ENCODE data around the gene CASZ1. TPM values are rescaled to one million over a fixed set of nuclear protein-coding genes. Genes with fewer than 3 reads are reported as not detected.

CASZ1 gene
- total and polyA plus RNA-seq, 10 of the 15 experiments (the other 5 are each of a cell fraction or from before 2014, with no cell fraction given) = 0.52 to 9.8 (median 3.7) TPM

DNA sequence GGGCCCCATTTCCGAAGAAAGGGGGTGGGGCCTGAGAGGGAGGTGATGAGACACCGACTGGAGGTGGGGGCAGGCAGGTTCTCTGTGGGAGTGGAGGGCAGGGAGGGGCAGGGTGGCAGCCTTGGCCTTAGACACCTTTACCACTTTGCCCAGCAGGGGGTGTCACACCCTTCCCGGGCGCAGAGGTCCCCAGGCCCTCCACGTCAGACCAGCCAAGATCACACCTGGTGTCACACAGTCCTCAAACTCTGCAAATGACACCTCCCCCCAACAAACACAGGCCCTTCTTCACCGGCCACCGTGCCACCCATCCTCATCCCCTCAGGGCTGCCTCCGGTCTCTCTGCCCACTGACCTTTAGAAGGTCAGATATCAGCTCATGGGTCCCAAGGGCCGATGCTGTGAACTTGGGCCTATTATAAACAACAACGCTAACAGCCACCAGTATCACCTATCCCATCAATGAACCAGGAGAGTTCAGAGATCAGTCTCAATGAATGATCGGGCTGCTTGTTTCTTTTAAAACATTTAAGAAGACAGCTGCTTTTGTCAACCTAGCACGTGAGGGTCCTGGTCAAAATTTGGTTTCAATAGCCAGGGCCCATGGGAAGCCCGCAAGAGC is 103.9 kb downstream of the CASZ1 start:
- ChIA-PET RAD21 (ENCODE audit: unreplicated experiment) (interaction anchor here (0.7 to 1.5 kb wide), 3 partner anchors 179 to 249 kb away, joined by 3 to 10 read pairs (median 3); no protein-coding TSS in a partner anchor), CTCF (interaction anchor here (0.6 to 4.0 kb wide), 13 partner anchors 11 to 271 kb away, joined by 3 to 24 read pairs (median 4); no protein-coding TSS in a partner anchor), POLR2A (no interaction called here), SMC1A (ENCODE audit: uncharacterized antibody, unreplicated experiment) (interaction anchor here (1.1 to 2.5 kb wide), 5 partner anchors 173 to 216 kb away, joined by 3 to 10 read pairs (median 8); no protein-coding TSS in a partner anchor)
- Histone ChIP-seq H3K36me3 (ENCODE audit: control insufficient read depth in 2 of 2, insufficient read depth in 2 of 2, low read length in 1 of 2) (no peaks in the 10 kb centered on the region), H3K4me2 (ENCODE audit: control insufficient read depth, insufficient read depth) (peak overlapping the region; percentile 45), H3K4me1 (ENCODE audit: control insufficient read depth, insufficient read depth, low read length) (peaks cover 15% of the 10 kb centered on the region), H2AFZ (ENCODE audit: control insufficient read depth, low read depth, low read length) (no peak overlapping the region), H3K27ac (ENCODE audit: control insufficient read depth, insufficient read depth) (peak overlapping the region; percentile 52; the same call in 1 of the 2 replicates), H3K4me3 (peak overlapping the region; percentile 97; the same call in 1 of the 2 replicates), H3K9ac (ENCODE audit: control insufficient read depth, insufficient read depth, low read length) (peak overlapping the region; percentile 80), H4K20me1 (ENCODE audit: control insufficient read depth, insufficient read depth) (no peaks in the 10 kb centered on the region), H3K79me2 (ENCODE audit: control insufficient read depth, insufficient read depth, low read length) (peaks cover 15% of the 10 kb centered on the region), H3K27me3 (replicated peaks in 1 of 2; ENCODE audit: control insufficient read depth in 2 of 2, insufficient read depth in 2 of 2, low read length in 1 of 2) (no peaks in the 10 kb centered on the region), H3K9me3 (replicated peaks; ENCODE audit: control insufficient read depth, insufficient read depth, low read length) (no peaks in the 10 kb centered on the region)
- 19% methylated on average over 13 of the region's 13 CpGs for whole genome bisulfite sequencing (ENCODE audit: insufficient coverage, insufficient replicate concordance, low lambda C conversion rate, missing lambda C conversion rate)
- in situ Hi-C loops (cut with MboI) (no loop called here), intact Hi-C loops (cut with micrococcal nuclease; ENCODE audit: unreplicated experiment) (loop anchor here (2.0 to 5.0 kb wide), 3 partner anchors 174 to 250 kb away; no protein-coding TSS in a partner anchor)
- ATAC-seq = peak; percentile 91
- FAIRE-seq = peak; percentile 89
- no peak for DNase-seq (ENCODE audit: low read depth, low spot score)
- no TSS peak for BruUV-seq (replicated peaks)
- no peak for TF ChIP-seq SREBF1 (IDR thresholded peaks at IDR 0.05; ENCODE audit: low read length)
- TF ChIP-seq, protein P1, sequence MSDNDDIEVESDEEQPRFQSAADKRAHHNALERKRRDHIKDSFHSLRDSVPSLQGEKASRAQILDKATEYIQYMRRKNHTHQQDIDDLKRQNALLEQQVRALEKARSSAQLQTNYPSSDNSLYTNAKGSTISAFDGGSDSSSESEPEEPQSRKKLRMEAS (IDR thresholded peaks at IDR 0.05; ENCODE audit: low read depth, low read length) = no peak
- no peak for TF ChIP-seq RUNX3 (IDR thresholded peaks at IDR 0.05; ENCODE audit: low read length)
- TF ChIP-seq MEF2B (IDR thresholded peaks at IDR 0.05; ENCODE audit: partially characterized antibody, poor library complexity, severe bottlenecking) = no peak
- 0 out of 2 replicates have a peak, but pooled peaks have one; percentile 31 for TF ChIP-seq SMARCA5 (IDR thresholded peaks at IDR 0.05)
- TF ChIP-seq, protein P2, sequence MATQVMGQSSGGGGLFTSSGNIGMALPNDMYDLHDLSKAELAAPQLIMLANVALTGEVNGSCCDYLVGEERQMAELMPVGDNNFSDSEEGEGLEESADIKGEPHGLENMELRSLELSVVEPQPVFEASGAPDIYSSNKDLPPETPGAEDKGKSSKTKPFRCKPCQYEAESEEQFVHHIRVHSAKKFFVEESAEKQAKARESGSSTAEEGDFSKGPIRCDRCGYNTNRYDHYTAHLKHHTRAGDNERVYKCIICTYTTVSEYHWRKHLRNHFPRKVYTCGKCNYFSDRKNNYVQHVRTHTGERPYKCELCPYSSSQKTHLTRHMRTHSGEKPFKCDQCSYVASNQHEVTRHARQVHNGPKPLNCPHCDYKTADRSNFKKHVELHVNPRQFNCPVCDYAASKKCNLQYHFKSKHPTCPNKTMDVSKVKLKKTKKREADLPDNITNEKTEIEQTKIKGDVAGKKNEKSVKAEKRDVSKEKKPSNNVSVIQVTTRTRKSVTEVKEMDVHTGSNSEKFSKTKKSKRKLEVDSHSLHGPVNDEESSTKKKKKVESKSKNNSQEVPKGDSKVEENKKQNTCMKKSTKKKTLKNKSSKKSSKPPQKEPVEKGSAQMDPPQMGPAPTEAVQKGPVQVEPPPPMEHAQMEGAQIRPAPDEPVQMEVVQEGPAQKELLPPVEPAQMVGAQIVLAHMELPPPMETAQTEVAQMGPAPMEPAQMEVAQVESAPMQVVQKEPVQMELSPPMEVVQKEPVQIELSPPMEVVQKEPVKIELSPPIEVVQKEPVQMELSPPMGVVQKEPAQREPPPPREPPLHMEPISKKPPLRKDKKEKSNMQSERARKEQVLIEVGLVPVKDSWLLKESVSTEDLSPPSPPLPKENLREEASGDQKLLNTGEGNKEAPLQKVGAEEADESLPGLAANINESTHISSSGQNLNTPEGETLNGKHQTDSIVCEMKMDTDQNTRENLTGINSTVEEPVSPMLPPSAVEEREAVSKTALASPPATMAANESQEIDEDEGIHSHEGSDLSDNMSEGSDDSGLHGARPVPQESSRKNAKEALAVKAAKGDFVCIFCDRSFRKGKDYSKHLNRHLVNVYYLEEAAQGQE (IDR thresholded peaks at IDR 0.05; ENCODE audit: low read depth, low read length) = no peak
- no peak for TF ChIP-seq SMAD5 (IDR thresholded peaks at IDR 0.05; ENCODE audit: low read depth)
- TF ChIP-seq, protein P3, sequence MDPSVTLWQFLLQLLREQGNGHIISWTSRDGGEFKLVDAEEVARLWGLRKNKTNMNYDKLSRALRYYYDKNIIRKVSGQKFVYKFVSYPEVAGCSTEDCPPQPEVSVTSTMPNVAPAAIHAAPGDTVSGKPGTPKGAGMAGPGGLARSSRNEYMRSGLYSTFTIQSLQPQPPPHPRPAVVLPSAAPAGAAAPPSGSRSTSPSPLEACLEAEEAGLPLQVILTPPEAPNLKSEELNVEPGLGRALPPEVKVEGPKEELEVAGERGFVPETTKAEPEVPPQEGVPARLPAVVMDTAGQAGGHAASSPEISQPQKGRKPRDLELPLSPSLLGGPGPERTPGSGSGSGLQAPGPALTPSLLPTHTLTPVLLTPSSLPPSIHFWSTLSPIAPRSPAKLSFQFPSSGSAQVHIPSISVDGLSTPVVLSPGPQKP (IDR thresholded peaks at IDR 0.05; ENCODE audit: low read depth, low read length) = no peak
- peak; percentile 48; the same call in 1 of the 2 replicates for TF ChIP-seq YY1 (IDR thresholded peaks at IDR 0.05; ENCODE audit: low read depth, low read length)
- TF ChIP-seq, protein P4, sequence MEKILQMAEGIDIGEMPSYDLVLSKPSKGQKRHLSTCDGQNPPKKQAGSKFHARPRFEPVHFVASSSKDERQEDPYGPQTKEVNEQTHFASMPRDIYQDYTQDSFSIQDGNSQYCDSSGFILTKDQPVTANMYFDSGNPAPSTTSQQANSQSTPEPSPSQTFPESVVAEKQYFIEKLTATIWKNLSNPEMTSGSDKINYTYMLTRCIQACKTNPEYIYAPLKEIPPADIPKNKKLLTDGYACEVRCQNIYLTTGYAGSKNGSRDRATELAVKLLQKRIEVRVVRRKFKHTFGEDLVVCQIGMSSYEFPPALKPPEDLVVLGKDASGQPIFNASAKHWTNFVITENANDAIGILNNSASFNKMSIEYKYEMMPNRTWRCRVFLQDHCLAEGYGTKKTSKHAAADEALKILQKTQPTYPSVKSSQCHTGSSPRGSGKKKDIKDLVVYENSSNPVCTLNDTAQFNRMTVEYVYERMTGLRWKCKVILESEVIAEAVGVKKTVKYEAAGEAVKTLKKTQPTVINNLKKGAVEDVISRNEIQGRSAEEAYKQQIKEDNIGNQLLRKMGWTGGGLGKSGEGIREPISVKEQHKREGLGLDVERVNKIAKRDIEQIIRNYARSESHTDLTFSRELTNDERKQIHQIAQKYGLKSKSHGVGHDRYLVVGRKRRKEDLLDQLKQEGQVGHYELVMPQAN (conservative IDR thresholded peaks at IDR 0.05) = no peak
- TF ChIP-seq LARP7 (IDR thresholded peaks at IDR 0.05) = no peak
- TF ChIP-seq, protein P5, sequence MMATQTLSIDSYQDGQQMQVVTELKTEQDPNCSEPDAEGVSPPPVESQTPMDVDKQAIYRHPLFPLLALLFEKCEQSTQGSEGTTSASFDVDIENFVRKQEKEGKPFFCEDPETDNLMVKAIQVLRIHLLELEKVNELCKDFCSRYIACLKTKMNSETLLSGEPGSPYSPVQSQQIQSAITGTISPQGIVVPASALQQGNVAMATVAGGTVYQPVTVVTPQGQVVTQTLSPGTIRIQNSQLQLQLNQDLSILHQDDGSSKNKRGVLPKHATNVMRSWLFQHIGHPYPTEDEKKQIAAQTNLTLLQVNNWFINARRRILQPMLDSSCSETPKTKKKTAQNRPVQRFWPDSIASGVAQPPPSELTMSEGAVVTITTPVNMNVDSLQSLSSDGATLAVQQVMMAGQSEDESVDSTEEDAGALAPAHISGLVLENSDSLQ (IDR thresholded peaks at IDR 0.05) = peak; percentile 40; the same call in 1 of the 2 replicates
- TF ChIP-seq HDGF (IDR thresholded peaks at IDR 0.05) = no peak; the same call in 1 of the 2 replicates
- TF ChIP-seq SREBF2 (IDR thresholded peaks at IDR 0.05; ENCODE audit: low read length) = no peak
- TF ChIP-seq, protein P6, sequence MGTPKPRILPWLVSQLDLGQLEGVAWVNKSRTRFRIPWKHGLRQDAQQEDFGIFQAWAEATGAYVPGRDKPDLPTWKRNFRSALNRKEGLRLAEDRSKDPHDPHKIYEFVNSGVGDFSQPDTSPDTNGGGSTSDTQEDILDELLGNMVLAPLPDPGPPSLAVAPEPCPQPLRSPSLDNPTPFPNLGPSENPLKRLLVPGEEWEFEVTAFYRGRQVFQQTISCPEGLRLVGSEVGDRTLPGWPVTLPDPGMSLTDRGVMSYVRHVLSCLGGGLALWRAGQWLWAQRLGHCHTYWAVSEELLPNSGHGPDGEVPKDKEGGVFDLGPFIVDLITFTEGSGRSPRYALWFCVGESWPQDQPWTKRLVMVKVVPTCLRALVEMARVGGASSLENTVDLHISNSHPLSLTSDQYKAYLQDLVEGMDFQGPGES (IDR thresholded peaks at IDR 0.05) = no peak
